Dendritic cell treated with granulocyte-macrophage colony-stimulating factor and Interleukin-4, amounts not matched to agents 40 ng/mL and 50 ng/mL, for 4 days (primary cell): Measurements from ENCODE around the gene ACSF2.

Experiments used
- H3K27ac Mint-ChIP-seq: one replicate; pipeline ENCODE4 v1.8.0; 2022; ENCODE audit warnings: mild to moderate bottlenecking, mixed read lengths
- H3K27me3 Mint-ChIP-seq: one replicate; pipeline ENCODE4 v1.8.0; 2022; ENCODE audit warnings: mild to moderate bottlenecking, mixed read lengths
- H3K36me3 Mint-ChIP-seq: one replicate; pipeline ENCODE4 v1.8.0; 2022; ENCODE audit warnings: low read depth, mixed read lengths
- H3K4me1 Mint-ChIP-seq: one replicate; pipeline ENCODE4 v1.8.0; 2022; ENCODE audit warnings: low read depth, mixed read lengths
- H3K4me3 Mint-ChIP-seq: one replicate; pipeline ENCODE4 v1.8.0; 2022; ENCODE audit warnings: mild to moderate bottlenecking, moderate library complexity, mixed read lengths
- H3K9me3 Mint-ChIP-seq: one replicate; pipeline ENCODE4 v1.8.0; 2022; ENCODE audit warnings: mixed read lengths
- intact Hi-C: fragments of 100-400 bp; cut with micrococcal nuclease; formaldehyde crosslinking; loops from one replicate; pipeline ENCODE4 v1.15.0; 2022

The ACSF2 gene

GRCh38 chr17:50491505-50491904 is 65.5 kb downstream of the ACSF2 start:
- H3K9me3 Mint-ChIP-seq, result no peaks in the 10 kb centered on the region
- H3K4me3 Mint-ChIP-seq, result no peak overlapping the region
- H3K36me3 Mint-ChIP-seq, result peaks cover 9% of the 10 kb centered on the region
- H3K4me1 Mint-ChIP-seq, result no peaks in the 10 kb centered on the region
- intact Hi-C loops, result no loop called here
- no peak overlapping the region for H3K27ac Mint-ChIP-seq
- peaks cover 7% of the 10 kb centered on the region for H3K27me3 Mint-ChIP-seq

GRCh38 chr17:50492214-50492613 is 66.2 kb downstream of the ACSF2 start:
- no peaks in the 10 kb centered on the region for H3K4me1 Mint-ChIP-seq
- peaks cover 7% of the 10 kb centered on the region for H3K27me3 Mint-ChIP-seq
- no peak overlapping the region for H3K27ac Mint-ChIP-seq
- no peak overlapping the region for H3K4me3 Mint-ChIP-seq
- intact Hi-C loops, result no loop called here
- H3K9me3 Mint-ChIP-seq, result no peaks in the 10 kb centered on the region
- H3K36me3 Mint-ChIP-seq, result peaks cover 5% of the 10 kb centered on the region

DNA sequence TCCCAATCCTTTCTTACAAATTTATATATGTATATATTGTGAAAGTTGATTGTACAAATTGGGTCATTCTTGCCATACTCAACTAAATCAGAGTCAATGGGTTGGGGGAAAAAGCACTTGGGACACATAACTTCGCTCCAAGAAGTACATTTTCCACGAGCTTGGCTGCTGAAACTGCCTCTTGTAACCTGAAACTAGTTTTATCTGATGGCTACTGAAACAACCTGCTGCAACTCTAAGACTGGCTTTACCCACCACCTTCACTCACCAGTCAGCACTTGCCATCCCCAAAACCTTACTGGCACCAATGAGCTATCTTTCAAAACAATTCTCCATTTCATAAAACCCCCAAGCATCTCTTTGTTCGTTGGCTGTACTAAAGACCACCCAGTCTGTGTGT is 67.7 kb downstream of the ACSF2 start:
- Mint-ChIP-seq H3K4me3 (no peak overlapping the region), H3K36me3 (no peaks in the 10 kb centered on the region)

GRCh38 chr17:50495217-50495823 is 69.3 kb downstream of the ACSF2 start:
- no peaks in the 10 kb centered on the region for H3K9me3 Mint-ChIP-seq
- no peaks in the 10 kb centered on the region for H3K36me3 Mint-ChIP-seq
- H3K4me1 Mint-ChIP-seq, result no peaks in the 10 kb centered on the region
- no peak overlapping the region for H3K27ac Mint-ChIP-seq
- H3K27me3 Mint-ChIP-seq, result peaks cover 7% of the 10 kb centered on the region
- no peak overlapping the region for H3K4me3 Mint-ChIP-seq
- intact Hi-C loops, result no loop called here

More for the DNA sequence above, 67.7 kb downstream of the ACSF2 start:
- H3K27me3 Mint-ChIP-seq, result peaks cover 7% of the 10 kb centered on the region
- H3K27ac Mint-ChIP-seq, result no peak overlapping the region
- H3K9me3 Mint-ChIP-seq, result no peaks in the 10 kb centered on the region
- intact Hi-C loops, result no loop called here
- no peaks in the 10 kb centered on the region for H3K4me1 Mint-ChIP-seq

DNA sequence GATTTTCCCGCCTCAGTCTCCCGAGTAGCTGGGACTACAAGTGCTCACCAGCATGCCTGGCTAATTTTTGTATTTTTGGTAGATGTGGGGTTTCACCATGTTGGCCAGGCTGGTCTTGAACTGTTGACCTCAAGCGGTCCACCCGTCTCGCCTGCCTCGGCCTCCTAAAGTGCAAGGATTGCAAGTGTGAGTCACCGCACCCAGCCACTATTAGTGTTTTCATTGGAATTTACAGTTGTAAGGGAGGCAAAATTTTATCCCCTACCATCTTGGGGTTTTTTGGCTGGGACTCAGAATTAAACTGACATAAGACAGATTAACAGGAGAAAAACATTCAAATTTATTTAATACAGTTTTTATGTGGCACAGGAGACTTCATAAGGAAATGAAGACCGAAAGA is 69.9 kb downstream of the ACSF2 start:
- Mint-ChIP-seq H3K4me1 (no peaks in the 10 kb centered on the region), H3K27ac (no peak overlapping the region), H3K9me3 (no peaks in the 10 kb centered on the region), H3K36me3 (no peaks in the 10 kb centered on the region), H3K4me3 (no peak overlapping the region), H3K27me3 (peaks cover 7% of the 10 kb centered on the region)
- intact Hi-C loops, result no loop called here

DNA sequence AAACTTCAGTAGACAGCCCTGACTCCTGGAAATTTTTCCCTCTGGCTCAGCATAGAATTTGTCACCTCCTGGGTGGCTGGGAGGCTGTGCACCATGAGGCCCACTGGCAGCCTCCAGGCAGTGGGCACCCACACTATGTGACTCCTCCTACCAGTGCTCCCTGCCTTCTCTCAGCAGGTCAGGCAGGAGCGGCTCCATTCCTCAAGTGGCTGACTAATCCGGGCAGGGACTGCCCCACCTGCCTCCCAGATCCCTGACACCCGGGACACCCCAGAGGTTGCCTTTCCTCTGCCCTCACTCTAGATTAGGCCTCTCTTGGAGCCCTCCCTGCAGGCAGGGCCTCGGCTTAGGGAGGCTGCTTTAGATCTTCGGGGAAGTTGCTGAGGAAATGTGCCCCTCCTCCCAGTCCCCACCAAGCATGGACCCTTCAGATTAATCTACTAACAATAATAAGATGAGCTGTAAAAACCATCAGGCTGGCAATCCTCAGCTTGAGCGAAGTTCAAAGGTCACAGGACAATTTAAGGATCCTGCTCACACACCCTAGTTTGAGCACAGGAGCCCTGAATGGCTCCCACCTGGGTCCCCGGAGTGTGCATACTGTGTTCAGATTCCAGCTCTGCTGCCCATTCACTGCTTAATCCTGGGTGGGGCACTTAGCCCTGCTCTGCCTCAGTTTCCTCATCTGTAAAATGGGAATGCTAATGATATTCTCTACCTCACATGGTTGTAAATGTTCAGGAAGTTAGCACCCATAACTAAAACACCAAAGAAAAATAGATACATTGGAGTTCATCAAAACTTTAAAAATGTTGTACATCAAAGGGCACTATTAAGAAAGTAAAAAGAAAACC is 72.2 kb downstream of the ACSF2 start:
- H3K4me3 Mint-ChIP-seq, result no peak overlapping the region
- H3K27me3 Mint-ChIP-seq, result peaks cover 10% of the 10 kb centered on the region
- no peaks in the 10 kb centered on the region for H3K9me3 Mint-ChIP-seq
- no peak overlapping the region for H3K27ac Mint-ChIP-seq
- intact Hi-C loops, result no loop called here
- H3K36me3 Mint-ChIP-seq, result no peaks in the 10 kb centered on the region
- no peaks in the 10 kb centered on the region for H3K4me1 Mint-ChIP-seq

DNA sequence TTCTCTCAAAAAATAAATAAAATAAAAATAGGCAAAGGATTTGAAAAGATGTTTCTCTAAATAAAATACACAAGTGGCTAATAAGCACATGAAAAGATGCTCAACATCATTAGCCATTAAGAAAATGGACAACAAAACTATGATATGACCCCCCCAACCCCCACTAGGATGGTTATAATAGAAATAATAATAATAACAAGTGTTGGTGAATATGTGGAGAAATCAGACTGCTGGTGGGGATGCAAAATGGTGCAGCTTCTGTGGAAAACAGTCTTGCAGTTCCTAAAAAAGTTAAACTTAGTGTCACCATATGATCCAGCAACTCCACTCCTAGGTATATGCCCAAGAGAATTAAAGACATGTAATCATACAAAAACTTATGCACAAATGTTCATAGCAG is 73.3 kb downstream of the ACSF2 start:
- no peak overlapping the region for H3K27ac Mint-ChIP-seq
- H3K27me3 Mint-ChIP-seq, result peaks cover 12% of the 10 kb centered on the region
- H3K9me3 Mint-ChIP-seq, result no peaks in the 10 kb centered on the region
- H3K4me1 Mint-ChIP-seq, result peaks cover 6% of the 10 kb centered on the region
- H3K4me3 Mint-ChIP-seq, result no peak overlapping the region
- H3K36me3 Mint-ChIP-seq, result no peaks in the 10 kb centered on the region
- intact Hi-C loops, result no loop called here

DNA sequence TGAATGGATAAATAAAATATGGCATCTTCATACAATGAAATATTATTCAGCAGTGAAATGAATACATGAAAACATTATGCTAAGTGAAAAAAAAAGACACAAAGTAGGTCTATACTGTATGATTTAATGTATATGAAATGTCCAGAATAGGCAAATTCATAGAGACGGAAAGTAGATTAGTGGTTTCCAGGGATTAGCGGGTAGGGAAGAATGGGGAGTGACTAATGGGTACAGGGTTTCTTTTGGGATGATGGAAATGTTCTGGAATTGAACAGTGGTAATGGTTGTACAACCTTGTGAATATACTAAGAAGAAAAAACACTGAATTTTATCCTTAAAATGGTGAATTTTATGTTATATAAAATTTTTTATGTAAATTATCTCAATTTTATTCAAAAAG is 73.7 kb downstream of the ACSF2 start:
- Mint-ChIP-seq H3K36me3 (no peaks in the 10 kb centered on the region), H3K27ac (no peak overlapping the region), H3K4me3 (no peak overlapping the region), H3K27me3 (peaks cover 12% of the 10 kb centered on the region), H3K9me3 (no peaks in the 10 kb centered on the region), H3K4me1 (peaks cover 6% of the 10 kb centered on the region)
- intact Hi-C loops, result no loop called here

DNA sequence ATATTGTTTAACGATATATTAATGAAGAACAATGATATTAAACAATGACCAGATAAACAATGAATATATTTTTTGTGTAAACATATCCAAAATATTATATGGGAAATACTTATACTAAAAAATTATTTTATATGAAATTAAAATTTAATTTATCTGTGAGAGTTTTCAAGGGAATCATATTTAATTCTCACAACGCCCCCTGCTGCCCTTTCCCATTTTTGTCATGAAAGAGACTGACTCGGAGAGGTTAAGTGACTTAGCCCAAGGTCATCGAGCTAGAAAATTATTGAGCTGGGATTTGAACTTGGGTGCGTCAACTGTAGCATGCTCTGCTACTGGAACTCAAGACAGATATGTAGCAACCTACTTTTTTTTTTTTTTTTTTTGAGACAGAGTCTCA is 75.0 kb downstream of the ACSF2 start:
- no peak overlapping the region for H3K4me3 Mint-ChIP-seq
- H3K27me3 Mint-ChIP-seq, result peaks cover 7% of the 10 kb centered on the region
- H3K4me1 Mint-ChIP-seq, result peaks cover 19% of the 10 kb centered on the region
- intact Hi-C loops, result no loop called here
- no peak overlapping the region for H3K27ac Mint-ChIP-seq
- no peaks in the 10 kb centered on the region for H3K9me3 Mint-ChIP-seq
- H3K36me3 Mint-ChIP-seq, result no peaks in the 10 kb centered on the region

- H3K4me3 Mint-ChIP-seq, result no peak overlapping the region
- H3K27ac Mint-ChIP-seq, result no peak overlapping the region
- peaks cover 11% of the 10 kb centered on the region for H3K27me3 Mint-ChIP-seq
- no peaks in the 10 kb centered on the region for H3K36me3 Mint-ChIP-seq
- intact Hi-C loops, result no loop called here
- H3K4me1 Mint-ChIP-seq, result peaks cover 21% of the 10 kb centered on the region
- no peaks in the 10 kb centered on the region for H3K9me3 Mint-ChIP-seq
Measured at GRCh38 chr17:50502301-50502990, 76.4 kb downstream of the ACSF2 start.

DNA sequence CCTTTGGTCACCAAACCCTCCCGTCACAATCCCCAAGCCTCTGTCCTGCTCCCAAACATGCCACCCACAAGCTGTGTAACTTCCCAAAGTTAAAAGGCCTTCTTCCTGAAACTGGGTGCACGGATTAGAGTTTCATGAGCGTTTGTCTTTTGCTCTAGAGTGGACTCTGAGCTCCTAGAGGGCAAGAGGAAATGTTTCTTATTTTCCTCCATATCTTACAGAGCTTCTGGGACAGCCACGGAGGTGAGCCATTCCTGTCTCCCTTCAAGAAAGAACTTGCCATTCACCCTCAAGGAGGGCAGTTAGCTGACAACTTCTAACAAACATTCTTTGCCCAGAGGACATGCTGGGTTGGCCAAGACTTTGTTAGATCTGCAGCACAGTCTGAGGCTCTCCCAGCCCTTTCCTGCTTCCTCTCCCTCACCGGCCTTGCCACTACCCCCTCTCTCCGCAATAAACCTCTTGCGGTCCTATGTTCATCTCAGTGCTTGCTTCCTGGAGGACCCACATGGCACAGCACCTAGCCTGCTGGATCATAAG is 79.6 kb downstream of the ACSF2 start:
- H3K36me3 Mint-ChIP-seq, result no peaks in the 10 kb centered on the region
- H3K9me3 Mint-ChIP-seq, result no peaks in the 10 kb centered on the region
- peaks cover 18% of the 10 kb centered on the region for H3K27me3 Mint-ChIP-seq
- peaks cover 32% of the 10 kb centered on the region for H3K4me1 Mint-ChIP-seq
- intact Hi-C loops, result no loop called here
- H3K27ac Mint-ChIP-seq, result peak overlapping the region; percentile 33
- H3K4me3 Mint-ChIP-seq, result no peak overlapping the region

DNA sequence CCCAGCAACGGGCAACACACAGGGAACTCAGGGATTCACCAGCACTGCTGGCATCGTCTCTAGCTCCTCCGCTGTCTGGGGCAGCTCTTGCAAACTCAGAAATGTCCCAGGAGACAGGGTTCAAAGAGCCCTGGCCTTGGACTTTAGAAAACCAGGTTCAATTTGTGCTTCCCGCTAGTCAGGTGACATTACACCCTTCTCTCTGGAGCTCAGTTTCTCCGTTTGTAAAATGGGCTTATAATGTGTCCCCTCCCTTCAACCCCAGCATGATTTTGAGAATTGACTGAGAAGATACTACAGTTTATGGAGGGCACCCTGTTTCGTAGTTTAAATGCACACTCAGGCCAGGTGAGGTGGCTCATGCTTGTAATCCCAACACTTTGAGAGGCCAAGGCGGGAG is 80.3 kb downstream of the ACSF2 start:
- Mint-ChIP-seq H3K27ac (peak overlapping the region; percentile 33), H3K27me3 (peaks cover 18% of the 10 kb centered on the region), H3K9me3 (no peaks in the 10 kb centered on the region), H3K36me3 (no peaks in the 10 kb centered on the region), H3K4me1 (peaks cover 32% of the 10 kb centered on the region), H3K4me3 (no peak overlapping the region)
- intact Hi-C loops, result no loop called here

DNA sequence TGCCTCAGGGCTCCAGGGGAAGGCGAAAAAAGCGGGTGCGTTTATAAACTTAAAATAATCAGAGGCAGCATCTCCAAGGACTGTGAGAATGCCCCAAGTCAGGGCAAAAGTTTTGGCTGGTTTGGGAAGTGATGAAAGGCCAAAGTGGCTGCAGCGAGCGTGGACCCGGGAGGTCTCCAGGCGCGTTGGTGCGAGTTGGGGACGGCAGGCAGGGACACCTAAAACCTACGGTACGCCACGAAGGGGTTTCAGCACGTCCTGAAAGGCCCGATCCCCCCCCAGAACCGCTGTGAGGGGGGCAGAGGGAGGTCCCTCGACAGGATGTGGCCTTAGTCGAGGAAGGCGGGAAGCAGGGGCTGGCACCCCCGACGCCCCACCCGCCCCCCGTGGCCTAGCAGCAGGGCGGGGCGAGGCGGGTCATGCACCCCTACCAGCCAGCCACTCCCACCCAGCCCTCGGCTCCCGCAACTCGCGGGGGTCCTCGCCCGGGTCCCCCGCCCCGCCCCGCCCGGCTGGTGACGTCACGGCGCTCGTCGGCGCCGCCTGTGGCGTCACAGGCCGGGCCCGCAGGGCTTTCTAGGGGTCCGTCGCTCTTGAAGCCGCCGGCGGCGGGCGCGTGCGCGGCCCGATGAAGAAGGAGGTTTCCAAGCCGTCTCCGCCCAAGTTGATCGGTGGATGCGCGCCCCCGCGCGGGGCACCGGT is 82.0 kb downstream of the ACSF2 start, which contains the start of gene MYCBPAP:
TSS of gene MYCBPAP (plus strand) at position 569 of the 702 bp plus-strand sequence. CDS start 236 bp downstream, outside the sequence.
- Mint-ChIP-seq H3K4me1 (peaks cover 32% of the 10 kb centered on the region), H3K36me3 (no peaks in the 10 kb centered on the region), H3K27ac (peak within 1 kb of the TSS; percentile 28), H3K9me3 (no peaks in the 10 kb centered on the region), H3K4me3 (peak within 1 kb of the TSS; percentile 73), H3K27me3 (peaks cover 19% of the 10 kb centered on the region)
- intact Hi-C loops, result no loop called here
